ENCODE results near the gene SLC39A9.

DNA sequence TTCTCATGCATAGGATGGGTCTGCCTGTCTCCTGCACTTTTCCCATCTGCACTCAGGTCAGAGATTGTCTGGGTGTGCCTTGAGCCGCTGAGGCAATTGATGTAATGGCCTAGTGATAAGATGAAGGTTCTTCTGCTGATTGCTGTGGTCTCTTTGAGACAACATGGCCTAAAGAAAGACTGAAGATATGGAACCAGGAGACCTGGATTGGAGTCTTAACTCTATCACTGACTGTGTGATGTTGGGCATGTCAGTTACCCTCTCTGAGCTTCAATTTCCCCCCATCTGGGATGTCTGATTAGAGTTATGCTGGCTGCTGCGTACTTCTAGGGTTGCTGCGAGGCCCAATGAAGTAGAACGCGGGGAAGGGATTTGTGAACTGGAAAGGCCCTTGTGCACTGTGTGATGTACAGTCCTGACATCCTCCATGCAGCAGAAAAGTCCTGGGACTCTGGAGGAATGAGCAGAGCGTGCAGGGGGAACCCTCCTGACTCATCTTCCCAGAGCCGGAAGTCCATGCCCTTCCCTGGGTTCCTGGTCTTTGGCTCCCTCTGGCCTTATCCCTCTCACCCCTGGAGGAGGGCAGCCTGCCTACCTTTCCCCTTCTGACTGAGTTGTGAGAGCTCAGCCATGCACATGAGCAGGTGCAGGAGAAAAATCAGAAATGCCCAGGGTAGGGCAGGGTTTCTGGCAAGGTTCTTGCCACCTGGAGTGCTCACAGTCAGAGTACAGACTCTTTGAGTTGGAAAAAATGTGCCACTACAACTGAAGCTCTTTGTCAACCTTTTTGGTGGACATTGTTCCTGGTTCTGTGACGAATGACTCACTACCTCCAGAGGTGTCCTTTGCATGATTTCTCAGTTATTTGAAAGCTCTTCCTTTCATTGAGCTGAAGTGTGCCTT, 107.1 kb downstream of the SLC39A9 start:
- TF ChIP-seq GATA3 (IDR thresholded peaks at IDR 0.05; ENCODE audit: low read depth, low read length) (no peak), GATA2 (IDR thresholded peaks at IDR 0.05; ENCODE audit: low read depth, low read length) (no peak)
